Fibroblast of lung (primary cell): ENCODE measurements around the gene FKBP15. TPM values are rescaled to one million over a fixed set of nuclear protein-coding genes. Genes with fewer than 3 reads are reported as not detected.
"Not testable (repeated sequence)": the region's sequence is repeated elsewhere in the genome, so short reads cannot be mapped to it uniquely, and the experiment has no call there.

Experiments used
- DNase-seq, 2 donors: peaks; one replicate each; pipeline versions ENCODE4 v3.0.0 to v3.0.0-alpha.2; 2010; ENCODE audit warnings: low read depth in 2 of 2
- H2AFZ ChIP-seq: 2 replicates; pipeline ENCODE4 v1.5.1; 2012; ENCODE audit warnings: low read length, control low read depth, inconsistent platforms
- H3K27ac ChIP-seq: 2 replicates; pipeline ENCODE4 v1.5.1; 2011; ENCODE audit warnings: low read length, control low read depth; ENCODE audit not compliant: insufficient read depth
- H3K27me3 ChIP-seq: 2 replicates; pipeline ENCODE4 v1.5.1; 2011; ENCODE audit warnings: mild to moderate bottlenecking, low read length; ENCODE audit not compliant: control insufficient read depth, insufficient read depth
- H3K36me3 ChIP-seq: 2 replicates; pipeline ENCODE4 v1.5.1; 2011; ENCODE audit warnings: low read length; ENCODE audit not compliant: control insufficient read depth, insufficient read depth
- H3K4me1 ChIP-seq: 2 replicates; pipeline ENCODE4 v1.5.1; 2011; ENCODE audit warnings: low read length; ENCODE audit not compliant: control insufficient read depth, insufficient read depth; ENCODE audit errors: extremely low read depth
- H3K4me2 ChIP-seq: 2 replicates; pipeline ENCODE4 v1.5.1; 2011; ENCODE audit warnings: low read length, control low read depth; ENCODE audit not compliant: insufficient read depth; ENCODE audit errors: extremely low read depth
- H3K4me3 ChIP-seq, 4 experiments: fragments of 200-600 bp in 1 of 4; sonication (generic) in 1 of 4; replicated peaks in 1 of 4; 2 replicates each; pipeline ENCODE4 v1.5.1; 2011 to 2016; ENCODE audit warnings: low read length in 4 of 4, low read depth in 3 of 4, mild to moderate bottlenecking in 3 of 4, control low read depth in 2 of 4, inconsistent platforms in 1 of 4, mixed read lengths in 1 of 4; ENCODE audit not compliant: insufficient read depth in 1 of 4; ENCODE audit errors: control extremely low read depth in 1 of 4
- H3K79me2 ChIP-seq: 2 replicates; pipeline ENCODE4 v1.5.1; 2012; ENCODE audit warnings: mild to moderate bottlenecking, low read length, inconsistent platforms; ENCODE audit not compliant: control insufficient read depth, insufficient read depth
- H3K9ac ChIP-seq: 2 replicates; pipeline ENCODE4 v1.5.1; 2011; ENCODE audit warnings: mild to moderate bottlenecking, low read length, control low read depth; ENCODE audit not compliant: insufficient read depth
- H3K9me3 ChIP-seq: 2 replicates; pipeline ENCODE4 v1.5.1; 2012; ENCODE audit warnings: low read depth, low read length; ENCODE audit not compliant: control insufficient read depth, insufficient read depth
- H4K20me1 ChIP-seq: 2 replicates; pipeline ENCODE4 v1.5.1; 2011; ENCODE audit warnings: low read length; ENCODE audit not compliant: control insufficient read depth, insufficient read depth; ENCODE audit errors: extremely low read depth
- EZH2 ChIP-seq: IDR thresholded peaks from 2 replicates; pipeline ENCODE4 v1.5.1; 2012; ENCODE audit warnings: low read length, control low read depth, mild to moderate bottlenecking; ENCODE audit errors: missing control alignments
- polyA plus RNA-seq, 2 donors: library from polyadenylated mRNA; depleted of rRNA in 1 of 2; stranded (reverse) in 1 of 2; unstranded in 1 of 2; fragments of >200 nt; gene quantifications; 2 replicates each; pipeline ENCODE4 v1.2.1, GENCODE V29; 2011 to 2012; ENCODE audit warnings: missing spikeins in 1 of 2
- total RNA-seq: library from RNA; depleted of rRNA; stranded (reverse); fragments of >200 nt; gene quantifications from 2 replicates; pipeline ENCODE4 v1.2.1, GENCODE V29; 2014
- TF ChIP-seq, protein P1 (sequence below), 2 donors: IDR thresholded peaks in 1 of 2; conservative IDR thresholded peaks in 1 of 2; 1 replicate in 1 of 2; 2 replicates in 1 of 2; pipeline ENCODE4 v1.5.1; 2011 to 2012; ENCODE audit warnings: low read length in 2 of 2, control low read depth in 1 of 2, inconsistent platforms in 1 of 2, low read depth in 1 of 2, mild to moderate bottlenecking in 1 of 2

Gene FKBP15
- total and polyA plus RNA-seq, 2 donors (not counting 1 experiment from before 2014, with no cell fraction given): 21.0 to 25.3 TPM

DNA sequence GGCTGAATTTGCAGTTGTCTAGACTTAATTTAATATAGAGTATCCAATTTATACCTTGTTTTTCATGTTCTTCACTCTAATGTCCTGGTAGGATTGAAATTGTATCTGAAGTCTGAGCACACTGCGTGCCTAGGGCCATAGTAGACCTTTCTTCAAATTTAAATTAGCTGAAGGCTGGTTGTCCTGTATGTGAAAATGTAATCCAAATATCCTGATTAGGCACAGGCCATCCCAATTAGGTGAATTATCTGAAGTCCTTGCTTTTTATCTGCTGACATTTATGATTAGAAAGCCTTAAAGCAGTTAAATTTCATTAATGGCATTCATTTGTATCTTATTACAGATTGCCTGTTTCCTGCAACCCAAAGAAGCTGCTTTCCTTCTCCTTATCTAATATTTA lies 33.9 kb upstream of the FKBP15 start:
- TF ChIP-seq, protein P1, sequence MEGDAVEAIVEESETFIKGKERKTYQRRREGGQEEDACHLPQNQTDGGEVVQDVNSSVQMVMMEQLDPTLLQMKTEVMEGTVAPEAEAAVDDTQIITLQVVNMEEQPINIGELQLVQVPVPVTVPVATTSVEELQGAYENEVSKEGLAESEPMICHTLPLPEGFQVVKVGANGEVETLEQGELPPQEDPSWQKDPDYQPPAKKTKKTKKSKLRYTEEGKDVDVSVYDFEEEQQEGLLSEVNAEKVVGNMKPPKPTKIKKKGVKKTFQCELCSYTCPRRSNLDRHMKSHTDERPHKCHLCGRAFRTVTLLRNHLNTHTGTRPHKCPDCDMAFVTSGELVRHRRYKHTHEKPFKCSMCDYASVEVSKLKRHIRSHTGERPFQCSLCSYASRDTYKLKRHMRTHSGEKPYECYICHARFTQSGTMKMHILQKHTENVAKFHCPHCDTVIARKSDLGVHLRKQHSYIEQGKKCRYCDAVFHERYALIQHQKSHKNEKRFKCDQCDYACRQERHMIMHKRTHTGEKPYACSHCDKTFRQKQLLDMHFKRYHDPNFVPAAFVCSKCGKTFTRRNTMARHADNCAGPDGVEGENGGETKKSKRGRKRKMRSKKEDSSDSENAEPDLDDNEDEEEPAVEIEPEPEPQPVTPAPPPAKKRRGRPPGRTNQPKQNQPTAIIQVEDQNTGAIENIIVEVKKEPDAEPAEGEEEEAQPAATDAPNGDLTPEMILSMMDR (conservative IDR thresholded peaks at IDR 0.05 in 1 of 2, IDR thresholded peaks at IDR 0.05 in 1 of 2; ENCODE audit: low read depth in 1 of 2, low read length in 2 of 2): no peak
- TF ChIP-seq EZH2: no peak
- no peaks in the 10 kb centered on the region for H4K20me1 ChIP-seq
- H3K4me3 ChIP-seq: no peak overlapping the region
- H2AFZ ChIP-seq: no peak overlapping the region
- H3K9ac ChIP-seq: no peak overlapping the region
- no peaks in the 10 kb centered on the region for H3K4me1 ChIP-seq
- no peak for DNase-seq
- H3K4me2 ChIP-seq: no peak overlapping the region
- no peak overlapping the region for H3K27ac ChIP-seq
- H3K27me3 ChIP-seq: no peaks in the 10 kb centered on the region
- no peaks in the 10 kb centered on the region for H3K79me2 ChIP-seq
- H3K36me3 ChIP-seq: peaks cover 5% of the 10 kb centered on the region
- H3K9me3 ChIP-seq: no peaks in the 10 kb centered on the region

DNA sequence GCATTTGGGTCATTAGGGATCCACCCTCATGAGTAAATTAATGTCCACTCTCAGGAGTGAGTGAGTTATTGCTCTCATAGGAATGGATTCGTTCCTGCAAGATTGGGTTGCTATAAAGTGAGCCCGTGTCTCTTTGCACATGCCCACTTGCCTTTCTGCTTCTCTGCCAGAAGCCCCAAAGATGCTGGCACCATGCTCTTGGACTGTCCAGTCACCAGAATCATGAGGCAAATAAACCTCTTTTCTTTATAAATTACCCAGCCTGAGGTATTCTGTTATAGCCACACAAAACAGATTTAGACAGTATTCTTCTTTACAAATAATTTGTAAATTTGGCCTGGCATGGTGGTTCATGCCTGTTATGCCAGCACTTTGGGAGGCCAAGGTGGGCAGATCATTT lies 29.7 kb upstream of the FKBP15 start:
- Histone ChIP-seq H3K79me2 (no peaks in the 10 kb centered on the region), H3K27ac (no peak overlapping the region), H3K27me3 (no peaks in the 10 kb centered on the region), H3K9ac (no peak overlapping the region), H3K4me1 (no peaks in the 10 kb centered on the region), H2AFZ (no peak overlapping the region), H4K20me1 (no peaks in the 10 kb centered on the region), H3K36me3 (no peaks in the 10 kb centered on the region), H3K4me3 (no peak overlapping the region), H3K9me3 (no peaks in the 10 kb centered on the region), H3K4me2 (no peak overlapping the region)
- no peak for TF ChIP-seq EZH2
- TF ChIP-seq, protein P1 (conservative IDR thresholded peaks at IDR 0.05 in 1 of 2, IDR thresholded peaks at IDR 0.05 in 1 of 2; ENCODE audit: low read depth in 1 of 2, low read length in 2 of 2): no peak
- DNase-seq: no peak

DNA sequence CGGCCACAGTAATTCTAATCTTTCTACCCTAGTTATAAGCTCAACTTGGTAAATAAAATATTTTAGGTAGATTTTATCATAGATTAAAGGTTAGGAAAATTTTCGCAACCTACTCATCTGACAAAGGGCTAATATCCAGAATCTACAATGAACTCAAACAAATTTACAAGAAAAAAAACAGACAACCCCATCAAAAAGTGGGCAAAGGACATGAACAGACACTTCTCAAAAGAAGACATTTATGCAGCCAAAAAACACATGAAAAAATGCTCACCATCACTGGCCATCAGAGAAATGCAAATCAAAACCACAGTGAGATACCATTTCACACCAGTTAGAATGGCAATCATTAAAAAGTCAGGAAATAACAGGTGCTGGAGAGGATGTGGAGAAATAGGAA lies 28.6 kb upstream of the FKBP15 start:
- H3K4me3 ChIP-seq, H3K27me3 ChIP-seq, H3K9me3 ChIP-seq, H2AFZ ChIP-seq, H3K9ac ChIP-seq, H3K4me1 ChIP-seq, H3K36me3 ChIP-seq, DNase-seq, H3K27ac ChIP-seq, H4K20me1 ChIP-seq, H3K4me2 ChIP-seq, H3K79me2 ChIP-seq: not testable (repeated sequence)

DNA sequence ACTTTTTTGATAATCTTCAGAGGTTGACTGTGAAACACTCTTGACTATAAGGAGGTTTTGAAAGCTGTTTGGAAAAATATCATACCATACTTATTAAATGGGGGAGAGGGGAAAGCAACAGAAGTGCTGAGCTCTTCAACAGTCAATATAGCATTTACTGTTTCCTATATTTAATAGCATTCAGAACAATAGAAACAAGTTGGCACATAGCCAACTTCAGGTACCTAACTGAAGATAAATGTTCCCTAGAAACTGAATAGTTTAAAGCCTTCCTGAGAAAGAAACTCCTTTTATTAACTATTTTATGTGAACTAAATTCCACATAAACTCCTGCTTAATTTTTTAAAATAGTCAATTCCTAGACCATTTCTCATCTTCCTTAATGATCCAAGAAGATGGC lies 26.6 kb upstream of the FKBP15 start:
- no peak for DNase-seq
- H3K9me3 ChIP-seq: no peaks in the 10 kb centered on the region
- H3K27ac ChIP-seq: no peak overlapping the region
- no peaks in the 10 kb centered on the region for H3K4me1 ChIP-seq
- no peaks in the 10 kb centered on the region for H3K27me3 ChIP-seq
- TF ChIP-seq, protein P1 (conservative IDR thresholded peaks at IDR 0.05 in 1 of 2, IDR thresholded peaks at IDR 0.05 in 1 of 2; ENCODE audit: low read depth in 1 of 2, low read length in 2 of 2): no peak
- no peak for TF ChIP-seq EZH2
- no peaks in the 10 kb centered on the region for H4K20me1 ChIP-seq
- no peak overlapping the region for H3K4me2 ChIP-seq
- no peak overlapping the region for H3K9ac ChIP-seq
- H3K79me2 ChIP-seq: no peaks in the 10 kb centered on the region
- H3K4me3 ChIP-seq: no peak overlapping the region
- H2AFZ ChIP-seq: no peak overlapping the region
- no peaks in the 10 kb centered on the region for H3K36me3 ChIP-seq
